ENCODE measurements around the gene IL17REL.

The IL17REL gene

DNA sequence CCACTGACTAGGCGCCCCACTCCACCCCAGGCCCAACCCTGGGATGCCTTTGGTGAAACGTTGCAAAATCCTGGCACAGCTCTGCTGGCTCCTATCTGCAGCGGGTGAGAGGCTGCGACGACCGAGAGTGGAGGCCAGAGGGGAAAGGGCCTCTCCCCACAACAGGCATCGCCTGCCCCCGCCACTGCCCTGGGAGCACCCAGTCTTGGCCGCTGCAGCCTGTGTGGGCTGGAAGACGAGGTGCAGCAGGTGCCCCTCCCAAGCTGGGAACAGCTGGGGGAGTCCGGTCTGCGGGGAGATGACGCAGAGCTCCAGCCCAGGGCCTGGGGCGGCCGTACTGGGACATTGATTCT, 56.2 kb downstream of the IL17REL start:
- no peak for DNase-seq (ENCODE audit: low spot score)

DNA sequence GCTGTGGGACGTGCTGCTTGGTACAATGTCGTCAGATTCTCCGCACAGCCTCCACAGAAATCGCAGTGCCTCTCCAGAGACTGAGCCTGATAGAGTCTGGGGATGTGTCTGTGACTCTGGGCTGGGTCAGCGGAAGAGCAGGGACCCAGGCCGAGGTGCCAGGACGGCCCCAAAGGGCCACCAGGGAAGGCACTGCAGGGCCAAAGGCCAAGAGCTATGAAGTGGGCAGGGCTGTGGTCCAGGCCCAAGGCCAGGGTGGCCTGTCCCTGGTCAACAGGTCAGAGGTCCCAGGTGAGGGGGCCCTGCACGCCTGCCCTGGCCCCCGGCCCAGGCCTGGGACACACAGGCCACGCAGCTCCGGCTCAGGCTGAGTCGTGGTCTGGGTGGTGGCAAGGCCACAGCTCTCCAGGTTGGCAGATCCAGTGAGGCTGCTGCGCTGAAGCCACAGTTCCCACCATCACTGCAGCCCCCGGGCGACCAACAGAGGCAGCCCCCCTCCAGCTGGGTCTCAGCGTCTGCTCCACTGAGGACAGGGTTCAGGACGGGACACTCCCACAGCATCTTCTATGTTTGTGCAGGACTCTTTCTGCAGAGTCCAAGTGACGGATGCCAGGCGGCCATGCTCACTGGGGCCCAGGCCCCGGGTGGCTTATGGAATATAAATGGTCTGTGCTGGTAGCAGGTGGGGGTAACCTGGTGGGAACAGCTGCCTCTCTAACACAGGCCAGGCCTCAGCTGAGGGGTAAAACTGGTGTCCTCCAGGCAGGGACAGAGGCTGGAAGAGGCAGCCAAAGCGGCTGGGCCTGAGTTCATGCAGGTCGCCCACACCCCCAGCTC, 56.8 kb downstream of the IL17REL start:
- DNase-seq (ENCODE audit: low spot score): no peak

DNA sequence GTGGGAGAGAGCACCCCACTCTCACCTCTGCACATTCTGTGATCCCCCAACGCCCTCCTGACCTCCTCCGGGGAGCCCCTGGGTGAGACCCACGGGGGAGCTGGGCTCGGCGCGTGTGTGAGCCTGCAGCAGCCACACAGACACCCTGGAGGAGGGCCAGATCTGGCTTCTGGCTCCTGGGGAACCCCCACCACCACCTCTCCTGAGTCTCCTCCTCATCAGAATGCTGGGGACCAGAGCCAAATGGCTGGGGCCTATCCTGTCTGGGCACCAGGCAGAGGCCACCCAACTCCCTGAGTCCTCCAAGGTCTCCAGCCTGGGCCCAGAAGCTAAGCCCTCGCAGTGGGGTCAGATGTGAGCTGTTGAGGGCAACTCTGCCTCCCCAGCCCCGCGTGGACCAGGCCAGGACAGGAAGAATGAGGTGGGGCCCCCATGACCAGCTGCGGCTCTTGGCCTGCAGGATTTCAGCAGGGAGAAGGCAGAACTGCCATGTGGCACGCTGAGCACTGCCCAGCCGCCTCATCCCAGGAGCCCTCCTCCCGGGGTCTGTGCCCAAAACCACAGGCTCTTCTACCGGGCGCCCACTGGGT, 57.5 kb downstream of the IL17REL start:
- no peak for DNase-seq (ENCODE audit: low spot score)

DNA sequence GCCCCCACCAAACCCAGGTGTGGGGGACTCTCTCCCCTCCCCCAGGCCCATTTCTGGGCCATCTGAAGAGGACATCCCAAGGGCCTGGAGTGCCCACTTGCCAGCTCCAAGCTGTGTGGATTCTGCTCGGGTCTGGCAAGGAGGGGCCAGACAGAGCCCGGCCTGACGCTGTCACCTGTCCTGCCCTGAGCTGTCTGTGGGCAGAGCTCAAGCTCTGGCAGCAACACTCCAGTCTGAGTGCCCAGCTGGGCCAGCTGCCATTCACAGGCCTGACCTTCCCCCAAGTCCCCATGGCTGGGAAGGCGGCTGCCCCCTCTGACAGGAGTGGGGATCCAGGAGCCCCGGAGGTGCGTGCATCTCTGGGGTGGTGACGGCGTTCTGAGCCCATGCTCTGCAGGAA, 58.2 kb downstream of the IL17REL start:
- DNase-seq (ENCODE audit: low spot score): no peak

DNA sequence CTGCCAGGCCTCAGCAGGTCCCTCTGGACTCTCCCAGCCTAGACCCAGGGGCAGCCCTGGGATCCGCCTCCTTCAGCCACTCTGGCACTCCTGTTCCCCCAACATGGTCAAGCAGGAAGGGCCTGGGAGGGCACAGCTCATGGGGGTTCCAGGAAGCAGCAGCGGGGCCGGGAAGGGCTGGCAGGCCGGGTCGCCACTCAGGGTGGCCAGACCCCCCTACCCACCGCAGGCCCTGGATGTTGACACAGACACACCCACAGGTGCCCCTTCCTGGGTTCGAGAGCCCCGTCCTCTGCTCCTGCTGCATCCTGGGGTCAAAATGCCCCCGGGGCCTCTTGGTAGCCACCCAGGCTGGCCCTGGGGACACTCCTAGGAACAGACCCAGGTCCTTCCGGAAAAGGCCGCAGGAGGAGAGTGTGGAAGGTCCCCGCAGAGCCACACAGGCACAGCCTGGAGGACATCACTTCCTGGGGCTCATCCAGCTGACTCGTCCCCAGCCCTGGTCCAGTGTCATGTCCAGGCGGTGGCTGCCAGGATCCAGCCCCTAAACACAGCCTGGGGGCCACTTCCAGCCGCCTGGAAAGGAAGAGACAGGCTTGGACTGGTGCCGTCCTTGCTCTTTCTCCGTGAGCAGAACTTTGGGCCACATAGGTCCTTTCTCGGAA, 58.8 kb downstream of the IL17REL start:
- no peak for DNase-seq (ENCODE audit: low spot score)

DNA sequence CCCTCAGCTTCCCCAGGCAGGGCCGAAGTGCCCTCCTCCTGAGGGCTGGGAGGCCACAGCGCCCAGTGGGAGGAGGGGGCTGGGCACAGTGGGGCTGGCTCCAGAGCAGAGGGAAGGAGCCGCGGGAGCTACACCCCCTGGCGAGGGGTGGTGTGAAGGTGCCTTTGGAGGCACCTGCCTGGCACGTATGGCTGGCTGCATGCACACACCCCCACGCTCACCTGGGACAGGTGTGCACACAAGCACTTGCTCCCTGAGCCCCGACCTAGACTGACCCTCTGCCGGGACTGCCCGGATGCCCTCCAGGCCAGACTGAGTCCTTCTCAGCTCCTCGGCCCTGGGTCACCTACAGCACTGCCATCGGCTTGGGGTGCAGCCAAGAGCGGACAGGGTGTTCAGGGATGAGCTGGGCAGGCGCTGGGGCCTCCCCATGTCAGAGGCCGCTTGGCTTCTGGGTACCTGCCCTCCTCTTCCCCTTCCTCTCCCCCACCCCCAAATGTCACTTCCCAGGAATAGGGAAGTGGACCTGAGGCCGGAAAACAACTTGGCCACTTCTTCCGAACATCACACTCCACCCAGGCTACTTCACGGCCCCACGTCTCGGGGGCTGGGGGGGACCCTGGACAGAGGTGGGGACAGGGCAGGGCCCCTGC, 59.4 kb downstream of the IL17REL start:
- no peak for DNase-seq (ENCODE audit: low spot score)

DNA sequence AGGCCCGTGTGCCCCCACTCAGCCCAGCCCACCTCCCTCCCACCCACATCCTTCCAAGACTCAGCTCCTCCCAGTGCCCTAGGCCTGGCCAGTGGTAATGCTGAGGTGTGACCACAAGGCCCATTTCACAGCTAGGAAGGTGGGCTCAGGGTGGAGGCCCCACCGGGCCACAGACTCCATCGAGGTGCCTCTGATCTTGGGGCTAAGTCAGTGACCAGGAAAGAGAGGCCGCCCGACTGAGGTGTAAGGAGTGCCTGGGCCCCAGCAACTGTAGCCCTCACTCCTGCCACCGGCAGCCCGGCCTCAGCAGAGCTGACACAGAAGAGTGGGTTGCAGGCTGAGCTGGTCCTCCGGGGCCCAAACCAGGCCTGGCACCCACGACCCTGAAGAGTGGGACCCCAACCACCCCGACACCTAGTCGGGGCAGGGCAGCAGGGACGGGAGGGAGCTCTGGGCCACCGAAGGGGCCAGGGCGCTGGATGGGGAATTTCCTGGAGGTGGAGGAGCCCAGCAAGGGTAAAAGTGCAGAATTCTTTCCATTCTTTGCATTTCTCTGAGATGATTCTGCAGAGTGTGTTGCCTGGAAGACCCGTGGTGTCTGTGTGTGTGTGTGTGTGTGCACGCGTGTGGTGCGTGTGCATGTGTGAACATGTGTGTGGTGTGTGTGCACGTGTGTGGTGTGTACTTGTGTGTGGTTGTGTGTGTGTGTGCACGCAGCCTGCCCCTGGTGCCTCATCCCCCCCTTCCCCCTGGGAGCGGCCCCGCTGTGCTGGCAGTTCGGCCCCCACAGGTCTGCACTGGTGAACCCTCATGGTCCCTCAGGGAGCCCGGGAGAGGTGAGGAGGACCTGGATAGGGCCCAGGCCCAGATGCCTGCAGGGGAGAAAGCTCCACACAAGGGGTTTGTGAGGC, 60.3 kb downstream of the IL17REL start:
- no peak for DNase-seq (ENCODE audit: low spot score)

DNA sequence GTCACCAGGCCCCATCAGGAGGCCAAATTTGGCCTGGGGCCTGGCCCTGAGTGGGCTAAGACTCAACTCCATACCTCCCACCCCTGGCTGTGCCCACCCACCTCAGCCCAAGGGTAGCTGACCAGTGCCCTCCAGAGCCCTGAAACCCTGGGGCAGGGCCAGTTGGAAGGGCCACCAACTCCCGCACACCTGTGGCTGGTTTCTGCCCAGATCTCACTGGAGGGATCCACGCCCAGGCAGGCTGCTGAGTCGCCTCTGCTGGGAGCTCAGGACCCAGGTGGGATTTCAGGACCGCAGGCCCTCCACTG, 60.9 kb downstream of the IL17REL start:
- DNase-seq (ENCODE audit: low spot score): no peak

DNA sequence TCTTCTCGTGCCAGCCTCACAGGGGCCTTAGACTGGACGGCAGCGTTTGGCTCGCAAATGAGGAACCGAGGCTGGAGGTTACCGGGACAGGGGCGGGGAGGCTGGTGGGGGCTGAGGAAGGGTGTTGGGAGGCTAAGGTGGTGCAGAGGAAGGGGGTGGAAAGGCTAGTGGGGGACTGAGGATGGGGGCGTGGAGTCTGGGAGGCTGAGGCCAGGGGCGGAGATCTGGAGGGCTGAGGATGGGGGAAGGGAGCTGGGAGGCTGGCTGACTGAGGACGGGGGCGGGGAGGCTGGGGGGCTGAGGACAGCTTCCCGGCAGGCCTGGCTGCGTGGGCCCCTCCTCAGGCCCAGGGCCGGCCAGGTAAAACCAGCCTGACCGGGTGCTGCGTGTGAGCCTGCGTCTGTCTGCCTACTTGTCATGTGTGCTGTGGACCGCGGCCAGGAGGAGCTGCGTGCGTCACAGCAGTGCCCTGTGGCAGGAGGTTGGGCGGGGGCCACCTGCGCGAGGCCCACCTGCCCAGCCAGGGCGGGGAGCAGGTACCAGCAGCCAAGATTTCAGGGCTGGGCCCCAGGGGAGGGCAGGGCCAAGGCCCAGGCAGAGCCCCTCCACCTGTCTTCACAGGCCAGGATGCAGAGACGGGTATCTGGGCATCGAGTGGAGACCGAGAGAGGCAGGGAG, 61.4 kb downstream of the IL17REL start:
- no peak for DNase-seq (ENCODE audit: low spot score)

DNA sequence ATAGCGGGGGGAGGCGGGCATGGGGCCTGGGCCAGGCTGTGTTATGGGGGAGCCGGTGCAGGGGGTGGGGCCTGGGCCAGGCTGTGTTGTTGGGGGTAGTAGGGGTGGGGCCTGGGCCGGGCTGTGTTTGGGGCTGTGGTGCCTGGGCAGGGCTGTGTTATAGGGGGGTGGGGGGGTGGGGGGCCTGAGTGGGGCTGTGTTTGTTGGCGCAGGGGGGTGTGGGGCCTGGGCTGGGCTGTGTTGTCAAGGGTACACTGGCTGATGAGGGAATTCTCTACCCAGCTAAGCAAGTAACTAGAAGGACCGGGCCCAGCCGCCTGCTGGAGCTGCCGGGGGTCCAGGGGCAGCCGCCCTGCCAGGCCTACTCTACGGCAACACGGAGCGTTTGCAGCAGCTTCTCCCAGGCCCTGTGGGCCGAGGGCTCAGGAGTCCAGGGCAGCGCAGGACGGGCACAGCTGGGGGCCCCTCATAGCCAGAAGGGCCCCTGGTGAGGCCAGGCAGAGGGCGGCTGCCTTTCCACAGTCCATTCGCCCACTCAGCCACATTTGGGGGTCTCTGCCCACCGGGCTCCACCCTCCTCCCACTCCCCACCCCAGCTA, 62.1 kb downstream of the IL17REL start:
- no peak for DNase-seq (ENCODE audit: low spot score)

DNA sequence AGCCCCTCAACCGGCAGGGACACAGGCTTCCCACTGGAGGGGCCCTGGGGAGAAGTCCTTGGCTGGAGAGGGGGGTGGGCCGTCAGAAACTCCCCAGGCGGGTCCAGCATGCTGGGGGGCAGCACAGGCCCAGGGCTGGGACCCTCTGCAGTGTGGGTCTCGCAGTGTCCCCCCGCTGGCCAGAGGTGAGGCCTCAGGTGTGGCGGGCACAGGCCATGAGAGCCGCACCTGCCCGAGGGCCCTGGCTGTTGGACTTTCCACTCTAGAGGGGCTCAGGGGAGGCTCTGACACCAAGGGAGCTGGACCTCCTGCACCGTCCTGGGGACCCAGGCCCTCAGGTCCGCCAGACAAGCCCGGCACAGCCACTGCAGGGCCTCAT, 62.7 kb downstream of the IL17REL start:
- no peak for DNase-seq (ENCODE audit: low spot score)

DNA sequence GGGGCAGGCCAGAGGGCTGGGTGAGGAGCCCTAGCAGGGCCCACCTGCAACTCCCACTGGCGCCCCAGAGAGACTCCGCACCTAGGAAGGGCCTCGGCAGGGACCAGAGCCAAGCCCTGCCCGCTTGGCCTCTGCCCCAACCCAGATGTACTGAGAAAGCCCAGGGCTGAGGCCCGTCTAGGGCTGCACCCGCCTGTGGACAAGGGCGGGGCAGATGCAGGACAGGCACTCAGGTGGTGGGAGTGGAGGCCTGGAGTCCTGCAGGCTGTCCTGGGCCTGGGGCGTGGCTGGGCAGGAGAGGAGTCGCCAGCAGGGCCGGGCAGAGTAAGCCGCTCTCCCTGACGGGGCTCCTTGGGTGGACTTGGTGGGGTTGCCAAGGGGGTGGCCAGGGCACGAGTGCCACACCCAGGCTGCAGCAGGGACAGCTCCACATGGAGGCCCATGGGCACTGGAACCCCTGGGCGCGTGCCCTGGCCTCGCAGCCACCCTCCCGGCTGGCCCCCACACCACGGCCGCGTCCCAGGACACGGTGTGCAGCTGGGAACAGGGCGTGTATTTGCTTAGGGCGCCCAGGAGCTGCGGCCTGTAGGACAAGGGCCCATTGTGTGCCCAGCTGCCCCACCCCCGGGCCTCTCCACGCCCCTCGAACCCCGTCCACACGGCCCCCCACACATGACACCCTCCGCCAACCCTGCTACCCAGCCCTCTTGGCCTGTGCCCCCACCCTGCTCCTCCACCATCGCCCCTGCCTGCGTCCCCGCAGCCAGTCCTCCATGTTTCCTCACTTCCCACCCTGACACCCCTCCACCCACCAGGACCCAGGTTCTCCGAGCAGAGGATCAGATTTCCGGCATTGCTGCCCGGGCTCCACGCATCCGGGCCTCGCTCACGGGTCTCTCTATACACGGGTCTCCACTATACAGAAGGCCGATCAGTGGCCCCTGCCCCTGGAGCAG, 63.3 kb downstream of the IL17REL start:
- no peak for DNase-seq (ENCODE audit: low spot score)

DNA sequence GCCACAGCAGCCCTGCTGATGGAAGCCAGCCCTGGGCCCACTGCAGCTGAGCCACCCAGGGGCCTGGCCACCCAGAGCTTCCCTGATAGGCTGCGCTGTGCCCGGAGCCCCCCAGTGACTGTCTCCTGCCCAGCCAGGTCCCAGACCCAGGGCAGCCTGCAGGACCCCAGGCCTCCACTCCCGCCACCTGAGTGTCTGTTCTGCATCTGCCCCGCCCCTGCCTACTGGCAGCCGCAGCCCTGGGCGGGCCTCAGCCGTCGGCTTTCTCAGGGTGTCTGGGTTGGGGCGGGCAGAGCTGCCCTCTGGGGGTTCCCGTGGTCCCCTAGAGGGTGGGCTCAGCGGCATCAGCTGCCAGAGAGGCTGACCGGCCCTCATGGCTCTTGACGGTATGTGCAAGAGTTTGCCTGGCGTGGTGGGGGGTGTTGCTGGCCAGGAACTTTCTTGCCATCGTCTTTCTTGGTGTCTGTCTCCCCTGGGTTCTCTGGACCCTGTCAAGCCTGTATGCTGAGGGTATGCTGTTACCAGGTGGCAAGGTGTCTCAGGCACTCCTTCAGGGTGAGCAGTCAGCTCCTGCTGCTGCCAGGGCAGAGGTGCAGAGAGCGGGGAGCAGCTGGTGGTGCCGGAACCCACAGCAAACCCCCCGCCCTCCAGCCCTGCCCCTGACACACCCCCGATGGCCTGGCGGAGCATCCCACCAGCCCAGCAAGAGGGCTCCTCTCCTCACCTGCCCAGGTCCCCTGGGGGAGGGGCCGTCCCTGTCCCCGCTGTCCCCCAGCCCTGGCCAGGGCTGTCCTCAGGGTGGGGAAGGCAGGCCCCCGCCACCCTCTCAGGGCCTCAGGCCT, 64.2 kb downstream of the IL17REL start:
- no peak for DNase-seq (ENCODE audit: low spot score)

DNA sequence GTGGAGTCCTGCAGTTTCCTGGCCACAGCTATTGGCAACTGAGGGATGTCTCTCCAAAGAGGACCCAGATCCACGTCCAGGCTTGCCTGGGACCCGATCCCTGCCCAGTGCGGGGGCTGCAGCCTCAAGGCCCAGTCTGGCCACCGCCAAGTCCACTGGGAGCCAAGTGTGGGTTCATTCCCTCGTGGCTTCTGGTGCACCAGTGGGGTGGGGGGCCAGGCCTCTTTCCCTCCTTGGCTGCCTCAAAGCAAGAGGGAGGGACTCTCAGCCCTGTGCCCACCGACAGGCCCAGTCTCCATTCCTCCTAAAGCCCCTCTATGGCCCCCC, 65.3 kb downstream of the IL17REL start:
- DNase-seq (ENCODE audit: low spot score): no peak

DNA sequence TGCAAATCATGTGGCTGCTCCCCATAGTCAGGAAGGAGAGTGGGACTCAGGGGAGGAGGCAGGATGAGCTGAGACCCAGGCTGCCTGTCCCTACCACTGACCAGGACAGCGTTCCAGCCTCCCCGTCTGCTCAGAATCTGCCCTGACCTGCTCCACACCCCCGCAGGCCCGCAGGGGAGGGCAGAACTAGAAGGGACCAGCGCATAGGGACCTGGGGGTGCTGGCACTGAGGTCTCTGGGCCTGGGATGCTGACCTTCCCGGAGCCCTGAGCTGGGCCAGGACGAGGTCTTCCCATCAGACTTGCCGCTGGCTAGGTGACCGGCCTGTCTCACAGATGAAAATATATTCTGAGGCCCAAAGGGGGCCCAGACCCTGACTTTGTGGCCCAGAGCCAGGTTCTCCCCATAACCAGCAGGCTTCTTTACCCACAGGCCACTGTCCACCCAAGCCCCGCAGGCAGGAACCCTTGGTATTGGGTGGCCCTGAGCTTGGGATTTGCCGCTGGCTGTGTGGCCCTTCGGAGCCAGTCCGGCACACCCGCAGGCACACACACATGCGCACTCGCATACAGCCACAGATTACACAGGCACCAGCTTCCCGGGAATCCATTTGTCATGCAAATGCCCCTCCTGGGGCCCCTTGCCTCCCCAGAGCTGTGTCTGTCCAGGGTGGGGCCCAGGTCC, 65.8 kb downstream of the IL17REL start:
- DNase-seq (ENCODE audit: low spot score): no peak

DNA sequence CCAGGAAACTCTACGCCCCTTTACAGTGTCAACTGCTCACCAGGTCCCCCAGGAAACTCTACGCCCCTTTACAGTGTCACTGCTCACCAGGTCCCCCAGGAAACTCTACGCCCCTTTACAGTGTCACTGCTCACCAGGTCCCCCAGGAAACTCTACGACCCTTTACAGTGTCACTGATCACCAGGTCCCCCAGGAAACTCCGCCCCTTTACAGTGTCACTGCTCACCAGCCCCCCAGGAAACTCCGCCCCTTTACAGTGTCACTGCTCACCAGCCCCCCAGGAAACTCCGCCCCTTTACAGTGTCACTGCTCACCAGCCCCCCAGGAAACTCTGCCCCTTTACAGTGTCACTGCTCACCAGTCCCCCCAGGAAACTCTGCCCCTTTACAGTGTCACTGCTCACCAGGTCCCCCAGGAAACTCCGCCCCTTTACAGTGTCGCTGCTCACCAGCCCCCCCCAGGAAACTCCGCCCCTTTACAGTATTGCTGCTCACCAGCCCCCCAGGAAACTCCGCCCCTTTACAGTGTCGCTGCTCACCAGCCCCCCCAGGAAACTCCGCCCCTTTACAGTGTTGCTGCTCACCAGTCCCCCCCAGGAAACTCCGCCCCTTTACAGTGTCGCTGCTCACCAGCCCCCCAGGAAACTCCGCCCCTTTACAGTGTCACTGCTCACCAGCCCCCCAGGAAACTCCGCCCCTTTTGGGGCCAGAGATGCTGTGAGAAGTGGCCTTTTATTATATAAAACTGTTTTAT, 67.3 kb downstream of the IL17REL start:
- DNase-seq (ENCODE audit: low spot score): peak; percentile 27
